Stomach (tissue), 9 donors: ENCODE results near the gene CDYL. TPM values are rescaled to one million over a fixed set of nuclear protein-coding genes. Genes with fewer than 3 reads are reported as not detected.

Experiments
- DNase-seq, 2 donors: peaks; one replicate each; pipeline versions ENCODE4 v3.0.0 to v3.0.0-alpha.2; 2013 to 2019
- H3K27ac ChIP-seq, 5 donors: fragments of 200-600 bp in 4 of 5; sonication (generic) in 4 of 5; one replicate each; pipeline ENCODE4 v1.5.1; 2013 to 2019; ENCODE audit warnings: mild to moderate bottlenecking in 1 of 5, moderate library complexity in 1 of 5
- H3K27me3 ChIP-seq, 3 donors: fragments of 200-600 bp; sonication (generic); one replicate each; pipeline ENCODE4 v1.5.1; 2017 to 2019; ENCODE audit warnings: mixed run types in 1 of 3
- H3K36me3 ChIP-seq, 4 donors: fragments of 200-600 bp; sonication (generic); 1 replicate in 3 of 4; 2 replicates in 1 of 4; pipeline ENCODE4 v1.5.1; 2016 to 2019
- H3K4me1 ChIP-seq, 4 donors: fragments of 200-600 bp; sonication (generic); one replicate each; pipeline ENCODE4 v1.5.1; 2016 to 2019
- H3K4me3 ChIP-seq, 4 donors: fragments of 200-600 bp; sonication (generic) in 3 of 4; one replicate each; pipeline ENCODE4 v1.5.1; 2016 to 2019; ENCODE audit warnings: mild to moderate bottlenecking in 1 of 4
- H3K9me3 ChIP-seq, 4 donors: fragments of 200-600 bp; sonication (generic); one replicate each; pipeline ENCODE4 v1.5.1; 2016 to 2019
- EP300 ChIP-seq: sonication (generic); formaldehyde crosslinking; IDR thresholded peaks from one replicate; pipeline ENCODE4 v1.6.1; 2017; ENCODE audit warnings: antibody characterized with exemption
- POLR2A ChIP-seq, 4 donors: fragments of 450-650 bp; IDR thresholded peaks; one replicate each; pipeline ENCODE4 v1.6.1; 2016; ENCODE audit warnings: antibody characterized with exemption in 4 of 4, control low read depth in 2 of 4, mild to moderate bottlenecking in 1 of 4, moderate library complexity in 1 of 4
- POLR2AphosphoS5 ChIP-seq, 3 donors: sonication (generic); formaldehyde crosslinking; IDR thresholded peaks; one replicate each; pipeline ENCODE4 v1.6.1; 2016; ENCODE audit warnings: antibody characterized with exemption in 3 of 3
- WGBS, 5 donors: extraction: QIAGEN DNeasy Blood & Tissue Kit in 3 of 5; methylation state at CpG; one replicate each; pipeline versions ENCODE4 v1.1.5 to v1.1.7; 2013 to 2018; 5-methylcytosine and 5-hydroxymethylcytosine counted together
- intact Hi-C: fragments of 100-400 bp; cut with DNase I; formaldehyde crosslinking; loops from one replicate; pipeline ENCODE4 v1.15.1; 2023; ENCODE audit warnings: low total_unique reads
- polyA plus RNA-seq, 3 donors: library from polyadenylated mRNA; stranded (reverse); fragments of 200-250 nt; gene quantifications; one replicate each; pipeline ENCODE4 v1.2.3, GENCODE V29; 2013
- total RNA-seq, 5 donors: library from RNA; depleted of rRNA; stranded (reverse); fragments of >200 nt; gene quantifications; one replicate each; pipeline versions ENCODE4 v1.1.0 to v1.2.3, GENCODE V29; 2014 to 2016
- TF ChIP-seq, protein P1 (sequence below), 7 experiments: fragments of 450-650 bp in 4 of 7; fragments of 200-600 bp in 3 of 7; sonication (generic) in 3 of 7; IDR thresholded peaks; one replicate each; pipeline ENCODE4 v1.5.1; 2016 to 2019; ENCODE audit warnings: antibody characterized with exemption in 7 of 7, control low read depth in 2 of 7, mild to moderate bottlenecking in 1 of 7
- donor health status: healthy with polysubstance abuse.
- donor health status: Bipolar disorder and iron deficiency.
- donor health status: healthy.

Gene CDYL
- total and polyA plus RNA-seq, 8 donors, result 6.2 to 226 (median 18.4) TPM

DNA sequence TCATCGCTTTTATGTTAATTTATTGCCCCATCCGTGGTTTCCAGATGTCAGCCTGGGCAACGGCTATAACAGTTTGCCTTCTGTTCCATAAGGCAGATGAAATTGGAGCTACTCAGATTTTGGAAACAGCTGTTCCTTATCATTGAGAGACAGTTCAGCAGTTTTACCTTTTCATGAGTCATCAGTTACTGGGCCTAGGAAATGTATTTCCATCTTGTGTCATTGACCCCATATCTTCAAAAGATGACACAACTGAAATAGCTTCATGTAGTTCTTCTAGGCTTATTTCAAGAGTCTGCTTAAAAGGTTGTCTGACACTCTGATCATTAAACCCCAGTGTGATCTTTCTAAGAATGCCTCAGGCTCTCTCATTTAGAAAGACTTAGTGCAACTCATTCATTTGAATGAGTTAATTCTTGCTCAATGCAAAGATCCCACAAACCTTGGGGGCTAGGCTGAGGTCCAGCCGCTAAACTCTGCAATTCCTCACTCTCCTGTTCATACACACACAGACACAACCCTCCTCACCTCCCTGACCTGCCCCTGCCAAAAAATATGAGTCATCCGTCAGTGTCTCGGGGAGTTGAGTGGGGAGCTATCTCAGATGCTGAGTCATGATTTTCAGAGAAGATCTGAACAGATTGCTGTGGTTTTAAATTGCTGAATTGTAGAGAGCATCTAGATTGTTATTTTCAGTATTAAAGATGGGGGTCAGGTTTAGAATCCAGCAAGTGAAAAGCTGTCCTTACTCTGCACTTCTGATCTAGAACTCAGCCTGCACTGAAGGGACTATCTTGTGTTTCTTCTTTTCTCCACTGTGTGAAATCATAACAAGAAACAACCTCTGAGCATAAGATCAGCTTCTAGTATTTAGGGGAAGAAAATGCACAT, 165.8 kb downstream of the CDYL start:
- Histone ChIP-seq H3K4me3 (no peak overlapping the region), H3K9me3 (no peaks in the 10 kb centered on the region), H3K27me3 (no peaks in the 10 kb centered on the region), H3K36me3 (peaks cover 16 to 42% (median 36%) of the 10 kb centered on the region in 4 donors), H3K4me1 (peaks cover 10 to 20% (median 15%) of the 10 kb centered on the region in 4 donors), H3K27ac (no peak overlapping the region)
- 43 to 64% (median 54%) methylated on average over 6 of the region's 6 CpGs for WGBS, 5 donors
- intact Hi-C loops, result no loop called here
- TF ChIP-seq EP300, result no peak
- TF ChIP-seq POLR2AphosphoS5 (IDR thresholded peaks at IDR 0.05), result peak in 1 of 3 donors; percentile 51
- peak in 1 of 2 donors; percentile 40 for DNase-seq

DNA sequence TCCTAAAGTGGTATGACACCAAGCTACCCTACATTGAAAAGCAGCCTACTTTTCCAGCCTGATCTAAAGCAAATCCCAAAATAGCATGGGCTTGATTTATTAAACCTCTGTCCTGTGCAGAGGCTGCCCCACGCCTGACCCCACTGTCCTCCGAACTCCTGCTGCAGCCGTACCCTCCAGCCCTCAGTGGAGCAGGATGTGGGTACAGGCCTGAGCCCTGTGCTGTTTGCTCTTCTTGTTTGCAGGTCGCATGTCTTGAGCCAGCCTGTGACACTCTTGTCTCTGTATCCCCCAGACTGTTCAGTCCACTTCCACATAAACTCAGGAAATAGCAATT, 166.4 kb downstream of the CDYL start:
- Histone ChIP-seq H3K36me3 (peaks cover 16 to 45% (median 39%) of the 10 kb centered on the region in 4 donors), H3K27me3 (no peaks in the 10 kb centered on the region), H3K4me1 (peaks cover 10 to 20% (median 14%) of the 10 kb centered on the region in 4 donors), H3K27ac (no peak overlapping the region), H3K4me3 (no peak overlapping the region), H3K9me3 (no peaks in the 10 kb centered on the region)
- intact Hi-C loops, result no loop called here
- 69 to 81% (median 76%) methylated on average over 4 of the region's 4 CpGs for WGBS, 5 donors
- TF ChIP-seq POLR2A (IDR thresholded peaks at IDR 0.05), result no peak
- DNase-seq, result no peak

DNA sequence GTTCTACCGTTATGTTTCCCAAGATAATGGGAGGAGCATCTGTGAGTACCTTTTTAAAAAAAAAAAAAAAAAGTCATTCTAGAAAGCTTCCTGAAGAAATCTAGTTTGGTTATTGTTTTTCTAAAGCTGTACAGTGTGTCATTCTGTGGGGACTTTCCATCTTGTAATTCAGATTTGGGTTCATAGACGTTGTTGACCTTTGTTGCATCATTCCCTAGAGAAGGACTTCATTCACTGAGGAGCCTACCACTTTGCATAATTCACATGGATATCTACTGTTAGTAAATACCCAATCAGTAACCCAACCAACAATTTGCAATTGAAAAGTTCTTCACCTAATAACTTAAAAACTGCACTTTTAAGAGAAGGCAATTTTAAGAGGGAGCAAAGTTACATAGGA, 167.5 kb downstream of the CDYL start:
- WGBS, 5 donors, result 62 to 83% (median 78%) methylated on average over 2 of the region's 2 CpGs
- TF ChIP-seq POLR2AphosphoS5 (IDR thresholded peaks at IDR 0.05), result no peak
- Histone ChIP-seq H3K36me3 (peaks cover 16 to 49% (median 46%) of the 10 kb centered on the region in 4 donors), H3K4me1 (peaks cover 10 to 20% (median 14%) of the 10 kb centered on the region in 4 donors), H3K27me3 (no peaks in the 10 kb centered on the region), H3K9me3 (no peaks in the 10 kb centered on the region), H3K4me3 (no peak overlapping the region), H3K27ac (no peak overlapping the region)
- no peak for DNase-seq
- intact Hi-C loops, result no loop called here

DNA sequence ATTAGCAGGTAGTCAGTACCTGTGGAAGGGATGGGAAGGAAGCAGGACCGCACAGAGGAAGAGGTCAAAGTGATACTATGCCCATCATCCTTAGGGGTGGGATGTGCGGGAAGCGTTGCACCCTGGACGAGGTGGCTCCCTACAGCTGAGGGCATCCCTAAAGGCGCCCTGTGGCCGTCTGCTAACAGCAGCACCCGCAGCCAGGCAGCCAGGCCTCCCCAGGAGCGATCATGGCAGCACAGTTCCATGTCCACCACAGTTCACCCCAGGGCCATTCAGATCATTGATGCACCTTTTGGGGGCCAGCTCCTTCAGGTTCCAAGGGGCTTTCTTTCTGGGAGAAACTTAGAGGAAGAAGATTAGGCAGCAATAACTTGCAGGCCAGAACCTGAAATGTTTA, 168.1 kb downstream of the CDYL start:
- no peak overlapping the region for H3K27ac ChIP-seq
- no peaks in the 10 kb centered on the region for H3K27me3 ChIP-seq
- H3K4me1 ChIP-seq, result peaks cover 10 to 20% (median 14%) of the 10 kb centered on the region in 4 donors
- H3K36me3 ChIP-seq, result peaks cover 16 to 53% (median 50%) of the 10 kb centered on the region in 4 donors
- WGBS, 5 donors, result 95 to 99% (median 97%) methylated on average over 8 of the region's 8 CpGs
- TF ChIP-seq POLR2A (IDR thresholded peaks at IDR 0.05) (no peak), POLR2AphosphoS5 (IDR thresholded peaks at IDR 0.05) (no peak), EP300 (no peak)
- TF ChIP-seq, protein P1, sequence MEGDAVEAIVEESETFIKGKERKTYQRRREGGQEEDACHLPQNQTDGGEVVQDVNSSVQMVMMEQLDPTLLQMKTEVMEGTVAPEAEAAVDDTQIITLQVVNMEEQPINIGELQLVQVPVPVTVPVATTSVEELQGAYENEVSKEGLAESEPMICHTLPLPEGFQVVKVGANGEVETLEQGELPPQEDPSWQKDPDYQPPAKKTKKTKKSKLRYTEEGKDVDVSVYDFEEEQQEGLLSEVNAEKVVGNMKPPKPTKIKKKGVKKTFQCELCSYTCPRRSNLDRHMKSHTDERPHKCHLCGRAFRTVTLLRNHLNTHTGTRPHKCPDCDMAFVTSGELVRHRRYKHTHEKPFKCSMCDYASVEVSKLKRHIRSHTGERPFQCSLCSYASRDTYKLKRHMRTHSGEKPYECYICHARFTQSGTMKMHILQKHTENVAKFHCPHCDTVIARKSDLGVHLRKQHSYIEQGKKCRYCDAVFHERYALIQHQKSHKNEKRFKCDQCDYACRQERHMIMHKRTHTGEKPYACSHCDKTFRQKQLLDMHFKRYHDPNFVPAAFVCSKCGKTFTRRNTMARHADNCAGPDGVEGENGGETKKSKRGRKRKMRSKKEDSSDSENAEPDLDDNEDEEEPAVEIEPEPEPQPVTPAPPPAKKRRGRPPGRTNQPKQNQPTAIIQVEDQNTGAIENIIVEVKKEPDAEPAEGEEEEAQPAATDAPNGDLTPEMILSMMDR (IDR thresholded peaks at IDR 0.05), result no peak
- intact Hi-C loops, result no loop called here
- H3K9me3 ChIP-seq, result no peaks in the 10 kb centered on the region
- H3K4me3 ChIP-seq, result no peak overlapping the region
- no peak for DNase-seq

DNA sequence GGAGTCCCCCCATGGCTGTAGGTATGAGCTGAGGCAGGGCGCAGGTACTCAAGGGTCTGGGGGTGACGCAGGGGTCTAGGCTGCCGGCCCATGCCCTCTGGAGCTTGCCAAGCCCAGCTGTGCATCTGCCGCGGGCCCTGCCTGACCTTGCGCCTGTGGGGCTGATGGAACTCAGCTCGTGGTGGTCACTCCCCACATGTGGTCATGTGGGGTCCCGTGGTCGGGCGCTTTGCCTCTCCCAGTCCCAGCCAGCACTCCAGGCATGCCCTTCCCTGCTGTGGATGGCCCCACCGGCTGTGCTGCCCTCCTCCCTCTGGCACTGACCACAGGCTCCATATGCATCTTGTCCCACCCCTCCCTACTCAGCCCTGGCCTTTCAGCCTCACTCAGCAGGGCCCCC, 170.3 kb downstream of the CDYL start:
- TF ChIP-seq POLR2A (IDR thresholded peaks at IDR 0.05) (no peak), EP300 (no peak), POLR2AphosphoS5 (IDR thresholded peaks at IDR 0.05) (no peak)
- TF ChIP-seq, protein P1 (IDR thresholded peaks at IDR 0.05), result no peak
- H3K27me3 ChIP-seq, result no peaks in the 10 kb centered on the region
- peaks cover 19 to 69% (median 64%) of the 10 kb centered on the region in 4 donors for H3K36me3 ChIP-seq
- H3K27ac ChIP-seq, result no peak overlapping the region
- WGBS, 5 donors, result 87 to 98% (median 95%) methylated on average over 6 to 11 of the region's 11 CpGs
- H3K4me1 ChIP-seq, result peaks cover 10 to 18% (median 14%) of the 10 kb centered on the region in 4 donors
- intact Hi-C loops, result no loop called here
- no peaks in the 10 kb centered on the region for H3K9me3 ChIP-seq
- DNase-seq, result no peak
- no peak overlapping the region for H3K4me3 ChIP-seq

DNA sequence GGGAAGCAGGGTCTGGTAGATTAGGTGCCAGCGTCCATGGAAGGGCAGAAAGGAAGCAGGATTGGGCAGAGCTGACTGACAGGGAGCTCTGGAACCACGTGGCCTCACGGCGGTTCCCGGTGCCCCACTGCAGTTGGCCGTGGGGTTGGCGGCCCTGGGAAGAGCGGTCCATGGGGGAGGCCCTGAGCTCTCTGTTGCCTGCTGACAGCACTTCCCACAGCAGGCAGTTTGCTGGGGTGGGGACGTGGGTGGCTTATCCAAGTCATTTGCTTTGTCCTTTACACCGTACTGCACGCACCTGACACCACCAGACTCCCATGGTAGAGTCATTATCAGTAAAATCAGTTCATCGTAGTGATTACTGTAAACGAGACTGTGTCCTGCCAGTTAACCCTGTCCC, 171.5 kb downstream of the CDYL start:
- Histone ChIP-seq H3K27ac (no peak overlapping the region), H3K4me1 (peaks cover 2 to 6% (median 4%) of the 10 kb centered on the region in 4 donors), H3K27me3 (no peaks in the 10 kb centered on the region), H3K4me3 (no peak overlapping the region), H3K9me3 (no peaks in the 10 kb centered on the region), H3K36me3 (peaks cover 26 to 81% (median 74%) of the 10 kb centered on the region in 4 donors)
- intact Hi-C loops, result no loop called here
- 85 to 91% (median 86%) methylated on average over 7 to 13 of the region's 13 CpGs for WGBS, 5 donors
- DNase-seq, result no peak
- no peak for TF ChIP-seq POLR2AphosphoS5 (IDR thresholded peaks at IDR 0.05)
- TF ChIP-seq POLR2A (IDR thresholded peaks at IDR 0.05), result no peak
- TF ChIP-seq, protein P1 (IDR thresholded peaks at IDR 0.05), result no peak
